GM18505 (cell line): Measurements from ENCODE around the gene PLPPR1.

ENCODE experiments used
- ATAC-seq: cut with Tn5 transposase; IDR thresholded peaks from one replicate; pipeline ENCODE4 v1.9.1; 2021; ENCODE audit not compliant: unreplicated experiment
- POLR2A ChIP-seq: IDR thresholded peaks from 4 replicates; pipeline ENCODE4 v1.6.1; 2011; ENCODE audit warnings: borderline replicate concordance; ENCODE audit not compliant: insufficient read depth, insufficient read length; ENCODE audit errors: extremely low read depth

PLPPR1 gene

DNA sequence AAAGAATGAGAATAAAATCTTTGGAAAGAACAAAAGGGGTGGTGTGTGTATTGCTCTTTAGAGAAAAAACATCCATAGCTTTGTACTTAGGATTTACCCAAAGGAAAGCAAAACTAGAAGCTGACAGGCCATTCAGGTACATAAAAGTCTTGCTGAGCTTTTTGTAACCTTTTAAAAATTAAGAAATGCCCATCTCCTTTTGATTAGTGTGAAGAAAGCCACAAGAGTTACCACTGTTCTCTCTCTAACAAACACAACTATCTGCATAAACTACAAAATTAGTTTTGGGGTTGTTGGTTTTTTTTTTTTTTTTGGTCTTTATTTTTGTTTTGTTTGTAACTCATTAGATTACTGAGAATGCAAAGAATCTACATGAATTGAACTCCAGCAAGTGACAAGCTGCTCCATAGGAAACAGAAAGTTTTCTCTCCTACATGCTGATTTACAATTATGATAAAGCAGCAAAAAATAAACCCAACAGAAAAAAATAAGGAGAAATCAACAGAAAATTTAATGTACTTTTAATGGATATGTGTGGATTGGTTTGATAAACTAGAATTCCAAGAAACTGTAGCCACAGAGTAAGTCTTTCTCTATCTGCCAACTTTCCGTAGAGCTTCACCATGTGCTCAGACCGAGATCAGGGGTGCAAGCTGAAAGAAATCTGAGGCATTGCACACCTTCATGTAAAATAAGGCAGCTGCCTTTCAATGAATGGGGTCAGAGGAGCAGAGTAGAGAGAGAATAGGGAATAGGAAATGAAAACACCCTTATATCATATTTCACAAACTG lies 344.0 kb downstream of the PLPPR1 start:
- no peak for TF ChIP-seq POLR2A
- ATAC-seq = no peak
